Fibroblast of lung (primary cell): ENCODE data around the gene EYA2. TPM values are rescaled to one million over a fixed set of nuclear protein-coding genes. Genes with fewer than 3 reads are reported as not detected.

Experiments used
- DNase-seq, 2 donors: peaks; one replicate each; pipeline versions ENCODE4 v3.0.0 to v3.0.0-alpha.2; 2010; ENCODE audit warnings: low read depth in 2 of 2
- H2AFZ ChIP-seq: 2 replicates; pipeline ENCODE4 v1.5.1; 2012; ENCODE audit warnings: low read length, control low read depth, inconsistent platforms
- H3K27ac ChIP-seq: 2 replicates; pipeline ENCODE4 v1.5.1; 2011; ENCODE audit warnings: low read length, control low read depth; ENCODE audit not compliant: insufficient read depth
- H3K27me3 ChIP-seq: 2 replicates; pipeline ENCODE4 v1.5.1; 2011; ENCODE audit warnings: mild to moderate bottlenecking, low read length; ENCODE audit not compliant: control insufficient read depth, insufficient read depth
- H3K36me3 ChIP-seq: 2 replicates; pipeline ENCODE4 v1.5.1; 2011; ENCODE audit warnings: low read length; ENCODE audit not compliant: control insufficient read depth, insufficient read depth
- H3K4me1 ChIP-seq: 2 replicates; pipeline ENCODE4 v1.5.1; 2011; ENCODE audit warnings: low read length; ENCODE audit not compliant: control insufficient read depth, insufficient read depth; ENCODE audit errors: extremely low read depth
- H3K4me2 ChIP-seq: 2 replicates; pipeline ENCODE4 v1.5.1; 2011; ENCODE audit warnings: low read length, control low read depth; ENCODE audit not compliant: insufficient read depth; ENCODE audit errors: extremely low read depth
- H3K4me3 ChIP-seq, 4 experiments: fragments of 200-600 bp in 1 of 4; sonication (generic) in 1 of 4; replicated peaks in 1 of 4; 2 replicates each; pipeline ENCODE4 v1.5.1; 2011 to 2016; ENCODE audit warnings: low read length in 4 of 4, low read depth in 3 of 4, mild to moderate bottlenecking in 3 of 4, control low read depth in 2 of 4, inconsistent platforms in 1 of 4, mixed read lengths in 1 of 4; ENCODE audit not compliant: insufficient read depth in 1 of 4; ENCODE audit errors: control extremely low read depth in 1 of 4
- H3K79me2 ChIP-seq: 2 replicates; pipeline ENCODE4 v1.5.1; 2012; ENCODE audit warnings: mild to moderate bottlenecking, low read length, inconsistent platforms; ENCODE audit not compliant: control insufficient read depth, insufficient read depth
- H3K9ac ChIP-seq: 2 replicates; pipeline ENCODE4 v1.5.1; 2011; ENCODE audit warnings: mild to moderate bottlenecking, low read length, control low read depth; ENCODE audit not compliant: insufficient read depth
- H3K9me3 ChIP-seq: 2 replicates; pipeline ENCODE4 v1.5.1; 2012; ENCODE audit warnings: low read depth, low read length; ENCODE audit not compliant: control insufficient read depth, insufficient read depth
- H4K20me1 ChIP-seq: 2 replicates; pipeline ENCODE4 v1.5.1; 2011; ENCODE audit warnings: low read length; ENCODE audit not compliant: control insufficient read depth, insufficient read depth; ENCODE audit errors: extremely low read depth
- CTCF ChIP-seq, 2 donors: IDR thresholded peaks in 1 of 2; conservative IDR thresholded peaks in 1 of 2; 1 replicate in 1 of 2; 2 replicates in 1 of 2; pipeline ENCODE4 v1.5.1; 2011 to 2012; ENCODE audit warnings: low read length in 2 of 2, control low read depth in 1 of 2, inconsistent platforms in 1 of 2, low read depth in 1 of 2, mild to moderate bottlenecking in 1 of 2
- EZH2 ChIP-seq: IDR thresholded peaks from 2 replicates; pipeline ENCODE4 v1.5.1; 2012; ENCODE audit warnings: low read length, control low read depth, mild to moderate bottlenecking; ENCODE audit errors: missing control alignments
- polyA plus RNA-seq, 2 donors: library from polyadenylated mRNA; depleted of rRNA in 1 of 2; stranded (reverse) in 1 of 2; unstranded in 1 of 2; fragments of >200 nt; gene quantifications; 2 replicates each; pipeline ENCODE4 v1.2.1, GENCODE V29; 2011 to 2012; ENCODE audit warnings: missing spikeins in 1 of 2
- total RNA-seq: library from RNA; depleted of rRNA; stranded (reverse); fragments of >200 nt; gene quantifications from 2 replicates; pipeline ENCODE4 v1.2.1, GENCODE V29; 2014

Gene EYA2
- total and polyA plus RNA-seq, 2 donors (not counting 1 experiment from before 2014, with no cell fraction given), result 0.37 to 1.7 TPM

DNA sequence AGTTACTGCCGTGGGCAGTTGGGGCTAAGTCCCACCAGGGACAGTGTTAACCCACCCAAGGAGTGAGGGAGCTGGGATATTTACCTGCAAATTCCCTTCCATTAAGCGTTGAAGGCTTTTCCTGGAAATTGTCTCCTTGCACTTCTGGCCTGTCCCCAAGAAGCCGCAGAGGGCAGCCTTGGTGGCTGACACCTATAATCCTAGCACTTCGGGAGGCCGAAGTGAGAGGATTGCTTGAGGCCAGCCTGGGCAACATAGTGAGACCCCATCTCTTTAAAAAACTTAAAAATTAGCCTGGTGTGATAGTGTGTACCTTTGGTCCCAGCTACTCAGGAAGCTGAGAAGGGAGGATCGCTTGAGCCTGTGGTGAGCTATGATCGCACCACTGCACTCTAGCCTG, 204.4 kb downstream of the EYA2 start:
- H3K79me2 ChIP-seq, result no peaks in the 10 kb centered on the region
- no peak overlapping the region for H2AFZ ChIP-seq
- no peaks in the 10 kb centered on the region for H3K36me3 ChIP-seq
- peaks cover 4% of the 10 kb centered on the region for H3K27me3 ChIP-seq
- DNase-seq, result no peak
- H3K9me3 ChIP-seq, result no peaks in the 10 kb centered on the region
- no peak overlapping the region for H3K4me2 ChIP-seq
- TF ChIP-seq EZH2 (no peak), CTCF (conservative IDR thresholded peaks at IDR 0.05 in 1 of 2, IDR thresholded peaks at IDR 0.05 in 1 of 2; ENCODE audit: low read depth in 1 of 2, low read length in 2 of 2) (no peak)
- no peak overlapping the region for H3K27ac ChIP-seq
- H3K9ac ChIP-seq, result no peak overlapping the region
- no peak overlapping the region for H3K4me3 ChIP-seq
- no peaks in the 10 kb centered on the region for H3K4me1 ChIP-seq
- no peaks in the 10 kb centered on the region for H4K20me1 ChIP-seq

DNA sequence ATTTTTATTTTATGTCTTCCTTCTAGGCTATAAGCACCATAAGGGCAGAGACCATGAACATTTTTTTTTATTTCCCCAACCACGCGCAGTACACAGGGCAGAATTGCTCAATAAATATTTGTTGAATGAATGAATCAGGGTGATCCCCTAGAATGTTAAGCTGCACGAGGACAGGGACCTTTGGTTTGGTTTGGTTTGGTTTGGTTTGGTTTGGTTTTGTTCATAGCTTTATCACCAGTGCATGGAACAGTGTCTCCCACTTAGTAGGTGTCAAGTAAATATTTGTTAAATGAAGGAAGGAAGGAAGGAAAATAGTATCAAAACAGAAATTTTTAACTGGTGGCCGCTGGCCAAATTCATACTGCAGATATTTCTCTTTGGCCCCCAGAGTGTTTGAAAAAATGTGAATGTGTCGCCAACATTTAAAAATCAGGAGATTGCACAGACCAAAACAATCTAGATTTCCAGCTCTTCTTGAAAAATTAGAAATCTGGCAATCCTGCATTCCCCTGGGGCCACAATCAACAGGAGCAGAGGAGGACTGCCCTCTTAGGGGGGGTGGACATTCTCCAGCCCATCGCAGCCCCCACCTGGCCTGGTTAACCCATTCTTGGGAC, 205.3 kb downstream of the EYA2 start:
- peak in 1 of 2 donors; percentile 68 for DNase-seq
- Histone ChIP-seq H3K4me2 (no peak overlapping the region), H3K79me2 (no peaks in the 10 kb centered on the region), H4K20me1 (no peaks in the 10 kb centered on the region), H3K9ac (no peak overlapping the region), H2AFZ (no peak overlapping the region), H3K27ac (no peak overlapping the region), H3K4me3 (no peak overlapping the region), H3K4me1 (no peaks in the 10 kb centered on the region), H3K27me3 (peaks cover 4% of the 10 kb centered on the region), H3K9me3 (no peaks in the 10 kb centered on the region), H3K36me3 (no peaks in the 10 kb centered on the region)
- TF ChIP-seq CTCF (conservative IDR thresholded peaks at IDR 0.05 in 1 of 2, IDR thresholded peaks at IDR 0.05 in 1 of 2; ENCODE audit: low read depth in 1 of 2, low read length in 2 of 2) (no peak), EZH2 (no peak)

DNA sequence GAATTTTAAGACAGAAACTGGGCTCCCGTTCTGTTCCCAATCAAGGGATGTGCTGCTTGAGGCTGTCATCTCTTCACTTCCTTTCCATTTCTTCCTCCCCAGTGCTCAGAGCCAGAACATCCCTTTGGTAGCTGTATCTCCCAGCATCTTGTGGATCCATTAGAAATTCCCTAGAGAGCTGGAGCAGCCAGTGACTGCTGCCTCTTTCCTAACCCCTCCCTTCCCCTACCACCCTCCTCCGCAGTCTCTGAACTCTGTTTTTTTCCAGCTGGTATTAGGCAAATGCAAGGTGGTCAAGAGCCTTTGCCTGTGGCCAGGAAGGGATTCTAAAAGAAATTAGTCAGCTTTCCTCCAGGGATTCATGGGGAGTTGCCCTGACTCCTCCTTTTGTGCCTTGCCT, 208.0 kb downstream of the EYA2 start:
- Histone ChIP-seq H3K4me3 (no peak overlapping the region), H3K9me3 (no peaks in the 10 kb centered on the region), H3K27me3 (peaks cover 4% of the 10 kb centered on the region), H3K9ac (no peak overlapping the region), H3K4me1 (no peaks in the 10 kb centered on the region), H4K20me1 (no peaks in the 10 kb centered on the region), H3K79me2 (no peaks in the 10 kb centered on the region), H2AFZ (no peak overlapping the region), H3K27ac (no peak overlapping the region), H3K4me2 (no peak overlapping the region), H3K36me3 (no peaks in the 10 kb centered on the region)
- no peak for DNase-seq
- TF ChIP-seq EZH2 (no peak), CTCF (conservative IDR thresholded peaks at IDR 0.05 in 1 of 2, IDR thresholded peaks at IDR 0.05 in 1 of 2; ENCODE audit: low read depth in 1 of 2, low read length in 2 of 2) (no peak)
